Activated B cell treated with CpG ODN at 0.5 μM for 24 hours (primary cell): ENCODE measurements around the gene TM4SF18. TPM values are rescaled to one million over a fixed set of nuclear protein-coding genes. Genes with fewer than 3 reads are reported as not detected.
A peak's percentile ranks its signal among the peaks of the same experiment; 100 is the strongest.

Experiments used
- ATAC-seq: fragments of 200-7000 bp; cut with Tn5 transposase; one replicate; pipeline ENCODE4 v1.10.0; 2021; ENCODE audit warnings: low read depth, mild to moderate bottlenecking, moderate library complexity
- CTCF ChIA-PET: fragments of 350-600 bp; sonication (Branson Sonifier 250); formaldehyde crosslinking; loops from one replicate; lab custom pipeline; 2021; ENCODE audit warnings: antibody characterized with exemption; lab: Charles Lee
- POLR2A ChIA-PET: fragments of 350-600 bp; sonication (Branson Sonifier 250); formaldehyde crosslinking; loops from one replicate; lab custom pipeline; 2021; ENCODE audit warnings: antibody characterized with exemption; lab: Charles Lee
- DNase-seq: peaks from one replicate; pipeline ENCODE4 v3.0.0; 2022
- H3K27ac Mint-ChIP-seq: one replicate; pipeline ENCODE4 v1.8.0; 2020; ENCODE audit warnings: mixed read lengths
- H3K27me3 Mint-ChIP-seq: one replicate; pipeline ENCODE4 v1.8.0; 2021; ENCODE audit warnings: mixed read lengths
- H3K36me3 Mint-ChIP-seq: one replicate; pipeline ENCODE4 v1.8.0; 2021; ENCODE audit warnings: low read depth, mixed read lengths
- H3K4me1 Mint-ChIP-seq: one replicate; pipeline ENCODE4 v1.8.0; 2021; ENCODE audit warnings: mixed read lengths
- H3K4me3 Mint-ChIP-seq: one replicate; pipeline ENCODE4 v1.8.0; 2020; ENCODE audit warnings: mild to moderate bottlenecking, mixed read lengths
- H3K9me3 Mint-ChIP-seq: one replicate; pipeline ENCODE4 v1.8.0; 2020; ENCODE audit warnings: mixed read lengths
- CTCF ChIP-seq: fragments of 200-600 bp; IDR thresholded peaks from one replicate; pipeline ENCODE4 v1.8.0; 2022; ENCODE audit warnings: antibody characterized with exemption, mild to moderate bottlenecking
- intact Hi-C: fragments of 100-400 bp; cut with micrococcal nuclease; formaldehyde crosslinking; loops from one replicate; pipeline ENCODE4 v1.15.1; 2024
- total RNA-seq: library from RNA; stranded (reverse); gene quantifications from 2 replicates; pipeline ENCODE4 v1.2.3, GENCODE V29; 2022

Gene TM4SF18
- total RNA-seq, 1 donor from 2014 or later = not detected

GRCh38 chr3:149282836-149283235 is 50.6 kb downstream of the TM4SF18 start:
- Mint-ChIP-seq H3K4me3 (no peak overlapping the region), H3K4me1 (peaks cover 7% of the 10 kb centered on the region), H3K9me3 (no peaks in the 10 kb centered on the region), H3K27ac (no peak overlapping the region), H3K27me3 (no peaks in the 10 kb centered on the region), H3K36me3 (no peaks in the 10 kb centered on the region)
- CTCF ChIA-PET = interaction anchor here (3.1 kb wide), 1 partner anchor 163 kb away, joined by 19 read pairs; no protein-coding TSS in a partner anchor
- no peak for TF ChIP-seq CTCF
- POLR2A ChIA-PET = no interaction called here
- intact Hi-C loops = no loop called here
- DNase-seq (no peak), ATAC-seq (no peak)

GRCh38 chr3:149282322-149282721 is 51.1 kb downstream of the TM4SF18 start:
- Mint-ChIP-seq H3K4me3 (no peak overlapping the region), H3K27ac (no peak overlapping the region), H3K4me1 (peaks cover 12% of the 10 kb centered on the region), H3K27me3 (no peaks in the 10 kb centered on the region), H3K9me3 (no peaks in the 10 kb centered on the region), H3K36me3 (no peaks in the 10 kb centered on the region)
- no peak for TF ChIP-seq CTCF
- ChIA-PET CTCF (interaction anchor here (3.1 kb wide), 1 partner anchor 162 kb away, joined by 19 read pairs; no protein-coding TSS in a partner anchor), POLR2A (no interaction called here)
- ATAC-seq (no peak), DNase-seq (no peak)
- intact Hi-C loops = no loop called here

GRCh38 chr3:149280671-149281349 is 52.6 kb downstream of the TM4SF18 start:
- no peak for TF ChIP-seq CTCF
- Mint-ChIP-seq H3K9me3 (no peaks in the 10 kb centered on the region), H3K4me3 (no peak overlapping the region), H3K27ac (peak overlapping the region; percentile 33), H3K36me3 (no peaks in the 10 kb centered on the region), H3K27me3 (no peaks in the 10 kb centered on the region), H3K4me1 (peaks cover 21% of the 10 kb centered on the region)
- DNase-seq (no peak), ATAC-seq (no peak)
- ChIA-PET CTCF (interaction anchor here (3.1 kb wide), 1 partner anchor 161 kb away, joined by 19 read pairs; no protein-coding TSS in a partner anchor), POLR2A (no interaction called here)
- intact Hi-C loops = no loop called here

GRCh38 chr3:149278911-149279310 is 54.5 kb downstream of the TM4SF18 start:
- no peak overlapping the region for H3K4me3 Mint-ChIP-seq
- intact Hi-C loops = no loop called here
- H3K4me1 Mint-ChIP-seq = peaks cover 21% of the 10 kb centered on the region
- no peaks in the 10 kb centered on the region for H3K36me3 Mint-ChIP-seq
- H3K27me3 Mint-ChIP-seq = no peaks in the 10 kb centered on the region
- CTCF ChIA-PET = interaction anchor here (9.5 kb wide), 1 partner anchor 159 kb away, joined by 208 read pairs; no protein-coding TSS in a partner anchor
- H3K9me3 Mint-ChIP-seq = no peaks in the 10 kb centered on the region
- POLR2A ChIA-PET = no interaction called here
- H3K27ac Mint-ChIP-seq = no peak overlapping the region
- TF ChIP-seq CTCF = no peak
- DNase-seq (no peak), ATAC-seq (no peak)

- peaks cover 25% of the 10 kb centered on the region for H3K4me1 Mint-ChIP-seq
- no peaks in the 10 kb centered on the region for H3K27me3 Mint-ChIP-seq
- H3K4me3 Mint-ChIP-seq = peak overlapping the region; percentile 64
- no peak for DNase-seq
- ATAC-seq = peak; percentile 29
- no peaks in the 10 kb centered on the region for H3K9me3 Mint-ChIP-seq
- H3K36me3 Mint-ChIP-seq = no peaks in the 10 kb centered on the region
- POLR2A ChIA-PET = interaction anchor here (1.1 kb wide), 1 partner anchor 155 kb away, joined by 3 read pairs; no protein-coding TSS in a partner anchor
- CTCF ChIA-PET = interaction anchor here (0.6 to 9.5 kb wide), 2 partner anchors 158 to 496 kb away, joined by 4 to 208 read pairs; no protein-coding TSS in a partner anchor
- intact Hi-C loops = no loop called here
- peak overlapping the region; percentile 80 for H3K27ac Mint-ChIP-seq
- TF ChIP-seq CTCF = no peak
Measured at GRCh38 chr3:149277331-149277813, 56.1 kb downstream of the TM4SF18 start.
